GM19438 (cell line): ENCODE results near the gene NETO1.

ENCODE experiments used
- ATAC-seq: cut with Tn5 transposase; IDR thresholded peaks from one replicate; pipeline ENCODE4 v1.9.1; 2021; ENCODE audit warnings: low read depth; ENCODE audit not compliant: unreplicated experiment

NETO1 gene

DNA sequence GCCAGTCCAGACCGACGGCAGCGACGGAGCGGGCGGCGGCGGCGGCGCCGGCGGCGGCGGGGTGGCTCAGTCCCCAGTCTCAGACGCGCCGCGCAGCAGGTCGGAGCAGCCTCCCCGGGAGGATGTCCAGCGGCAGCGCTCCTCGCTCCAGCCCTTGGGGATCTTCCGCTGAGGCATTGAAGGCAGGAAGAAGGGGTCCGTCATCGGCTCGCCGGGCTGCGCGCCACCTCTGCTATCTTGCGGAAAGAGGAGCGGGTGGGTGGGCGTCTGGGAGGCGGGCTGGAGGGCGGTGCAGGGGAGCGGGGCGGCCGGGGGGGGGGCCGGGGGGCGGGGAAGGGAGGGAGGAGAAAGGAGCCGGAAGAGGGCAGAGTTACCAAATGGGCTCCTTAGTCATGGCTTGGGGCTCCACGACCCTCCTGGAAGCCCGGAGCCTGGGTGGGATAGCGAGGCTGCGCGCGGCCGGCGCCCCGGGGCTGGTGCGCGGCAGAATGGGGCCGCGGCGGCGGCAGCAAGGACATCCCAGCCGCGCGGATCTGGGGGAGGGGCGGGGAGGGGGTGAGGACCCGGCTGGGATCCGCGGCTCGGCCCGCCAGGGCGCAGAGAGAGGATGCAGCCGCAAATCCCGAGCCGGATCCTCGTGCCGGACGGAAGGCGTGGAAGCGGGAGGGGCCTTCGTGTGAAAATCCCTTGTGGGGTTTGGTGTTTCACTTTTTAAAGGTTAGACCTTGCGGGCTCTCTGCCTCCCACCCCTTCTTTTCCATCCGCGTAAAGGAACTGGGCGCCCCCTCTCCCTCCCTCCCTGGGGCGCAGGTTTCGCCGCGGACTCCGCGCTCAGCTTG is at the start of gene NETO1:
NETO1 (minus strand) TSS at position 242 of the 839 bp plus-strand sequence. CDS start 696 bp downstream, outside the sequence.
- no peak for ATAC-seq

DNA sequence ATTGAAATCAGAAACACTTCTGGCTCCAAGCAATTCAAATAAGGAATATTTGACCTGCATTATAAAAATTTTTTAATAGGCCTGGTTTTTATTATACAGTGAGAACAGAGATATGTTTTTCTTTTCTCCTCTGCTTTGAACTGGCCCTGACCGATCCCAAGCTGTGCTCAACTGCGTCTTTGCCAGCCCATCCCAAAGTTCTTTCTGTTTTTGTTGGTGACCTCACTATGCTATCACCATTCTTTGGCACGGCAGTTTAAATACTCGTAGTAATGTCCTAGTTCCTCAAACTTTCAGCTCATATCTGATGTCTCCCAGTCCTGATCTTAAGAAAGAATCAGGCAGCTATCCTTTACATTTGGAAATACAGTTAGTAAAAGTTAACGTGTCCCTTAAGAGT is 42.3 kb upstream of the NETO1 start:
- ATAC-seq: no peak

GRCh38 chr18:72908181-72908580 is 40.4 kb upstream of the NETO1 start:
- no peak for ATAC-seq

DNA sequence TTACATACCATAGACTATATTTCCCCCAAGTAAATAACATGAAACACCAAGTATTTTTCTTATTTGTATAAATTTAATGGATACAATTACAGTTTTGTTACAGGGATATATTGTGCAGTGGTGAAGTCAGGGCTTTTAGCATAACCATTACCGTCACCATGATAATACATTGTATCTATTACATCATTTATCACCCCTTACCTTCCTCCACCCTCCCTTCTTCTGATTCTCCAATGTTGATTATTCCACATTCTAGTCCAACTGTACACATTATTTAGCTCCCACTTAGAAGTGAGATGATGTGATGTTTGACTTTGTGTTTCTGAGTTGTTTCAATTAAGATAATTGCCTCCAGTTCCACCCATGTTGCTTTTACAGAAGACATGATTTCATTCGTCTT is 35.2 kb upstream of the NETO1 start:
- no peak for ATAC-seq

DNA sequence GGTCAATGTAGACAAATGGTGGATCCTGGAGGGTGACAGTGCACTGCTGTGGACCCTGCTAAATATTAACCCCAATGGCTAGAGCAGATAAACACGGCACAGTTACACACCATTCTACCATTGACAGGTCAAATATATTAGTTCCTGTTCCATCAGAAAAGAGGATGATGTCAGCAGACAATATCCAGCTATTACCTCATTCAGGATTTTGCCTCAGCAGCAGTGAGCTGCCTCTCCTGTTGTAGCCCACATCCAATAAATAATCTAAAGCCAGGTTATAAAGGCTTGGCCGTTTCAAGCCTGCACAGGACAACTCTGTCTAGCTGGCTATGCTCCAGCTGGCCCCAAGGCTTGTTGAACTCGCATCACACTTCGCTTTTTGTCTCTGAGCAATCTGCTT is 31.6 kb upstream of the NETO1 start:
- no peak for ATAC-seq

DNA sequence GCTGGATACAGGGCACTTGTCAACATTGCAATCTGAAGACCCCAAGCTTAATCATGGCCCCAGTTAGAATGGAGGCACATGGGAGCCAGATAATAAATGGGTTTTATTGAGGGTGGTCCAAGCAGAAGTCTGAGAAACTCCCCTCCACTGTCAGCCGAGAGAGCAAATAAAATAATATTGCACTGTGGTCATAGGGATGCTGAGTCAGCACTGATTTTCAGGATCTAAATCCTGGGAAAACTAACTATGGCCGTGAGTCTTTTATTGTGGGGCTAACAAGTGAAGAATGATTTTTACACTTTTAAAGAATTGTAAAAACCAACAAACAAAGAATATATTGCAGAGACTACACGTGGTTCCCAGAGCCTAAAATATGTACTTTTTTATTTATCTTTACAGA is 31.1 kb upstream of the NETO1 start:
- ATAC-seq: no peak

DNA sequence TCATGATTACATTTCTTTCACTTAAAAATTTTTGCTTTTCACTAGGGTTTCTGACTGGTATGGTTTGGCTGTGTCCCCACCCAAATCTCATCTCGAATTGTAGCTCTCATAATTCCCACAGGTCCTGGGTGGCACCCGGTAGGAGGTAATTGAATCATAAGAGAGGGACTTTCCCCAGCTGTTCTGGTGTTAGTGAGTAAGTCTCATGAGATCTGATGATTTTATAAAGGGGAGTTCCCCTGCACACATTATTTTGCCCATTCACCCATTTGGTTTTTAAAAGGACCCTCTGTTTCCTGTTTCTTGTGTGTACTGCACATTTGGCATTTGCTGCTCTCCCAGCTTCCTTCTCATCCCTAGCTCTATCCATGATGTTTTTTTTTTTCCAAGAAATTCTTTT is 27.8 kb upstream of the NETO1 start:
- no peak for ATAC-seq

- no peak for ATAC-seq
Observed at GRCh38 chr18:72878561-72878960, 10.8 kb upstream of the NETO1 start.

GRCh38 chr18:72878143-72878542 is 10.4 kb upstream of the NETO1 start:
- no peak for ATAC-seq

GRCh38 chr18:72871091-72871490 is 3.3 kb upstream of the NETO1 start:
- no peak for ATAC-seq

DNA sequence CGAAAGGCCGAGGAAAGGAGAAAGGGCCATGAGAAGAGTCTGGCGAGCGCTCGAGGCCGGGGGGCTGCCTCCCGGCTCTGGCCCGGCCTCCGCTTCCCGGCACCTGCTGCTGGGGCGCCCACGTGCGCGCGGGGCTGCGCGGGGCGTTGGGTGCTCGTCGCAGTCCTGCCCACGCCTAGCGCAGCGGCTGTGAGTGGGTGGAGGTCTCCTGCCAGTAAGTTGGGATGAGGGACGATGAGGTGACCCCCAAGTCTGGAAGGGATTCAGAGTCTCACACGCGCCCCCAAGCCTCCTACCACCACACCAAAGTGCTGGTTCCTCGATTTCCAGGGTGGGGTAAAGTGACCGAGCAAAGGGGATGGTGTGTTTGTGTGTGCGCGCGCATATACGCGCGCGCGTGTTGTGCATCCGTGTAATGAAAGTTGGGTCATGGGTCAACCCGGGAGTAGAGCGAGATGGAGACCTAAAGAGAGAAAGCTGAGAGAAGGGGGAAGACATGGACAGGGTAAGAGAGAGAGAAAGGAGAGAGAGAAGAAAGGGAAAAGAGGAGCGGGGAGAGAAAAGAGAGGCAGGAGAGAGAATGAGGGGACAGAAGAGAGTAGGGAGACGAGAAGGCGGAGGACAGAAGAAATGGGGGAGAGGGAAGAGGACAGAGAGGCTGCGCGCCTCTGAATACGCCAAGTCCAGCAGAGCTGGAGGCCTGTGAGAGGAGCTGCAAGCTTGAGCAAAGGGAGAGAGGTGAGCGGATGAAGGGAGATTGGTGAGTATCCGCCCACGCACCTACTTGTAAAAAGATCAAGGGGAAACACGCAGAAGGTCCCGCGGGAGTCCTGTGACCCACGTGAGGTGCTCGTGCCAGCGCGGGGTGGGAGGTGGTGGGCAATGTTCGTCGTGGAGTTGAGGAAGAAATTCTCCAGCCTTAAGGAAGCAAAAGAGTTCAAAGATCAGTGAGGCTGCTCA is 1.7 kb upstream of the NETO1 start:
- ATAC-seq: no peak

GRCh38 chr18:72868585-72869225 is 918 bp upstream of the NETO1 start:
- no peak for ATAC-seq

DNA sequence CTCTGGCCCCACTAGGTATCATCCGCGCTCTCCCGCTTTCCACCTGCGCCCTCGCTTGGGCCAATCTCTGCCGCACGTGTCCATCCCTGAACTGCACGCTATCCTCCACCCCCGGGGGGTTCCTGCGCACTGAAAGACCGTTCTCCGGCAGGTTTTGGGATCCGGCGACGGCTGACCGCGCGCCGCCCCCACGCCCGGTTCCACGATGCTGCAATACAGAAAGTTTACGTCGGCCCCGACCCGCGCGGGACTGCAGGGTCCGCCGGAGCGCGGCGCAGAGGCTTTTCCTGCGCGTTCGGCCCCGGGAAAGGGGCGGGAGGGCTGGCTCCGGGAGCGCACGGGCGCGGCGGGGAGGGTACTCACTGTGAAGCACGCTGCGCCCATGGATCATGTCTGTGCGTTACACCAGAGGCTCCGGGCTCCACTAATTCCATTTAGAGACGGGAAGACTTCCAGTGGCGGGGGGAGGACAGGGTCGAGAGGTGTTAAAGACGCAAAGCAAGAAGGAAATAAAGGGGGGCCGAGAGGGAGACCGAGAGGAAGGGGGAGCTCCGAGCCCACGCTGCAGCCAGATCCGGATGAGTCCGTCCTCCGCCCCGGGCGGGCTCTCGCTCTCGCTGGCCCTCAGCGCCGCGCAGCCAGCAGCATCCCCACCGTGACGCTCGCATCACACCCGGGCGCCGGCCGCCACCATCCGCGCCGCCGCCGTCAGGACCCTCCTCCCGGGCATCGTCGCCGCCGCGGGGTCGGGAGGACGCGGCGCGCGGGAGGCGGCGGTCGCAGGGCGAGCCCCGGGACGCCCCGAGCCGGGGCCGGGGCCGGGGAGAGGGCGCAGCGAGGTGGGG is 664 bp downstream of the NETO1 start:
- ATAC-seq: no peak

DNA sequence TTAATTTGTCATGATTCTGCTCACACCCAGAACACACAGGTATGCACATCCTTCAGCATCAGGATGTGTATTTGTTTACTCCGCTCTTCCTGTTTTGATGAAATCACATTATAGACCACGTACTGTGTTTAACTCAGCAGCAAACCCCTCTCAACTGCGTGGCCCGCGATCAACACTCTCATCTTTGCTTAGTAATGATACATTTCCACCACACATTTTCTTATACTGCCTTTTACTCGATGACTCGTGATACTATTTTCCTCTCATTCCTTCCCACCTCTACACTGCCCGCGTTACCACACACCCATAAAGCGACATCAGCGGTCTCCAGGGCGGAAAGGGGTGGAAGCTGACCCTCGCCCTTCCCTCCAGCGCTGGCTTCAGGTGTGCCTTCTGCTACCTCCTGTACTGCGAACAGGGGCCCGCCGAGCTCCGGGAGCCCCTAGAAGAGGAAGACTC is 1.3 kb downstream of the NETO1 start:
- ATAC-seq: no peak

DNA sequence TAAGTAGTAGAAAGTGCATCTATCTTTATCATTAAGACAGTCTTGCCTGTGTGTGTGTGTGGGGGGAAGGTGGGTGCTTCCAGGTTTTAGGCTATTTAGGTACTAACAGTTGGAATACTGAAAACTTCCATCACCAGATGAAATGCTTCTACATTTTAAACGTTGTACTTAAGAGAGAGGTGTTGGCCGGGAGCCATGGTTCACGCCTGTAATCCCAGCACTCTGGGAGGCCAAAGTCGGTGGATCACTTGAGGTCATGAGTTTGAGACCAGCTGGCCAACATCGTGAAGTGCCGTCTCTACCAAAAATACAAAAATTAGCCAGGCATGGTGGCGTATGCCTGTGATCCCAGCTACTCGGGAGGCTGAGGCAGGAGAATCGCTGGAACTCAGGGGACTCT is 4.0 kb downstream of the NETO1 start:
- no peak for ATAC-seq

- ATAC-seq: no peak
Observed at GRCh38 chr18:72859088-72859487, 8.7 kb downstream of the NETO1 start.

DNA sequence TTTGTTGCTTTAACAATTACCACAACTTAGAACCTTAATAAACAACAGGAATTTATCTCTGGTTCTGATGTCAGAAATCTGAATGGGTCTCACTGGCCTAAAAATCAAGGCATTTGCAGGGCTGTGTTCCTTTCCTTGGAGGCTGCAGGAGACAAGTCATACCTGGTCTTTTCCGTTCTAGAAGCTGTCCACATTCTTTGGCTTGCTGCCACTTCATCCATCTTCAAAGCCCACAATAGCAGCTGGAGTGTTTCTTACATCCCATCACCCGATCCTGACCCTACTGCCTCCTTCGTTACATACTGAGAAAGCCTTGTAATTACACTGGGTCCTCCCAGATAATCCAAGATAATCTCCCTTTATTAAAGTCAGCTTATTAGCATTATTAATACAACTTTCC is 18.1 kb downstream of the NETO1 start:
- ATAC-seq: no peak

DNA sequence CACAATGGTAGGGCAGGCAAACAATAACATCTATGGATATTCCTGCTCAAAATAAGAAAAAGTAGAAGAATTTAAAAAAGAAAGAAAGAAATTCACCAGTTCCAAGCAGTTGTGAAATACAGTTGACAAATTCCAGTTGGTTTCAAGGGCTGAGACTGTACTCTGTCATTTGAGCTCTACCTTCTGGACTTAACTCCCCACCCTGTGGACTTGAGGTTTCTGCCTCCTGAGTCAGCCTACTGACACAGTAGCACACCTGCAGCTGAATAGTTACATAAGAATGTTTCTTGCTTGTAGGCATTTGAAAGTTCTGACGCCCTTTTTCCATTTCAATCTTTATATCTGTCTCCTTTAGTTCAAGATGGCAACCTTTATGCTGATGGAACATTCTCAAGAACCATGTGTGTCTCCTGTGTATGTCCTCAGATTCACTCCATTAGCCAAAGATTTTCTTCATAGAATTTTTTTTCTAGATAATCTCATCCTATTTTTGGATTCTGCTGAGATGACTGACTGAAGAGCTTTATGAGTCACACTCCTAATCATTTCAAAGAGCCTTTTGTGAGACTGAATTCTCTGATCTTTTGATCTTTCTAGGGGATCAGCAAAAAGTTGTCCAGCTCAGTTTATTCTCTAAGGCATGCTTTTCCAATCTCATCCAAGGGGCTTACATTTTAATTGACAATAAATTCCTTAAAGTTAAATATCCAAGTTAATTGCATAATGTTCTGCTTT is 19.1 kb downstream of the NETO1 start:
- ATAC-seq: no peak

GRCh38 chr18:72847771-72848170 is 20.0 kb downstream of the NETO1 start:
- no peak for ATAC-seq
